Ishikawa (cell line): ENCODE results near the gene GJD3.

Source experiments
- CEBPB ChIP-seq: IDR thresholded peaks from 2 replicates; pipeline ENCODE4 v1.6.1; 2012
- CREB1 ChIP-seq: IDR thresholded peaks from 2 replicates; pipeline ENCODE4 v1.6.1; 2012; ENCODE audit warnings: low read depth
- EGR1 ChIP-seq: IDR thresholded peaks from 2 replicates; pipeline ENCODE4 v1.6.1; 2012
- EP300 ChIP-seq: IDR thresholded peaks from 2 replicates; pipeline ENCODE4 v1.6.1; 2012; ENCODE audit warnings: borderline replicate concordance
- FOXM1 ChIP-seq: IDR thresholded peaks from 2 replicates; pipeline ENCODE4 v1.6.1; 2012; ENCODE audit warnings: low read depth, borderline replicate concordance
- MAX ChIP-seq: IDR thresholded peaks from 2 replicates; pipeline ENCODE4 v1.6.1; 2012
- NFIC ChIP-seq: IDR thresholded peaks from 2 replicates; pipeline ENCODE4 v1.6.1; 2012
- RAD21 ChIP-seq: IDR thresholded peaks from 2 replicates; pipeline ENCODE4 v1.6.1; 2012; ENCODE audit warnings: low read depth
- REST ChIP-seq: IDR thresholded peaks from 2 replicates; pipeline ENCODE4 v1.6.1; 2012; ENCODE audit warnings: low read depth, mild to moderate bottlenecking
- TAF1 ChIP-seq: IDR thresholded peaks from 2 replicates; pipeline ENCODE4 v1.6.1; 2012; ENCODE audit warnings: low read depth, mild to moderate bottlenecking
- TCF12 ChIP-seq: IDR thresholded peaks from 2 replicates; pipeline ENCODE4 v1.6.1; 2012; ENCODE audit warnings: low read depth
- TEAD4 ChIP-seq: IDR thresholded peaks from 2 replicates; pipeline ENCODE4 v1.6.1; 2012
- USF1 ChIP-seq: IDR thresholded peaks from 2 replicates; pipeline ENCODE4 v1.6.1; 2012
- YY1 ChIP-seq: IDR thresholded peaks from 2 replicates; pipeline ENCODE4 v1.6.1; 2012; ENCODE audit warnings: low read depth

GRCh38 chr17:40315678-40316570, 48.6 kb downstream of the GJD3 start:
- TF ChIP-seq EP300 (no peak), USF1 (no peak), NFIC (no peak), TEAD4 (no peak), MAX (no peak), YY1 (no peak), REST (no peak), CEBPB (no peak), RAD21 (no peak), CREB1 (no peak), EGR1 (no peak), TAF1 (no peak), FOXM1 (no peak), TCF12 (no peak)
